Urothelium cell line (cell line): Measurements from ENCODE around the gene KDM6A.
"Not testable (repeated sequence)": the region's sequence is repeated elsewhere in the genome, so short reads cannot be mapped to it uniquely, and the experiment has no call there.

Source experiments
- DNase-seq: peaks from one replicate; pipeline ENCODE4 v3.0.0; 2011; ENCODE audit warnings: low spot score, mixed read lengths
- FAIRE-seq: peaks from 2 replicates; lab custom pipeline; 2011; peaks lifted over from hg19 to GRCh38; lab: Jason Lieb, UNC

The KDM6A gene

DNA sequence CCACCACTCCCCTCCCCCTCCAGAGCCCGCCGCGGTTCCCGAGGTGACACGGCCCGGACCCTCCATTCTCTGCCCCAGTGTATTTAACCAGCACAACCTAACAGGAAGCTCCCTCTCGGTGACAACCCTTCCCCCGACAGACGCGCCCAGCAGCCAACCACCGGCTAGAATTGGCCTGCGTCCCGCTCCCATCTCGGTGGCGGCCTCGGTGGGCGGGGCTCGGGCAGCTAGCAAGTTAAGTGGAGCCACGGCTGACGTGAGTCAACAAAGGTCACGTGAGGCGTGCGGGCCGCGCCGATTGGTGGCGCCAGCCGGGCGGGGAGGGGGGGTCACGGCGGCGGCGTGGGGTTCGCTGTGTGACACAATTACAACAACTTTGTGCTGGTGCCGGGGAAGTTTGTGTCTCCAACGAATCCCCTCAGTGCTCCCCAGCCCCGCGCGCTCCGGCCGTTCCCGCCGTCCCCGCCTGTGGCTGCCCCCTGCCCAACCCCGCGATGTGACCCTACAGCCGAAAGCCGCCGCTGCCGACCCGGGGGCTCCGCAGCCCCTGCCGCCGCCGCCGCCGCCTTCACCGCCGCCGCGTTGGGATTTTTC, at the start of gene KDM6A:
Gene KDM6A (plus strand): TSS at position 368 of the 594 bp plus-strand sequence. CDS start 364 bp downstream, outside the sequence.
- FAIRE-seq (no peak), DNase-seq (peak; percentile 95)

DNA sequence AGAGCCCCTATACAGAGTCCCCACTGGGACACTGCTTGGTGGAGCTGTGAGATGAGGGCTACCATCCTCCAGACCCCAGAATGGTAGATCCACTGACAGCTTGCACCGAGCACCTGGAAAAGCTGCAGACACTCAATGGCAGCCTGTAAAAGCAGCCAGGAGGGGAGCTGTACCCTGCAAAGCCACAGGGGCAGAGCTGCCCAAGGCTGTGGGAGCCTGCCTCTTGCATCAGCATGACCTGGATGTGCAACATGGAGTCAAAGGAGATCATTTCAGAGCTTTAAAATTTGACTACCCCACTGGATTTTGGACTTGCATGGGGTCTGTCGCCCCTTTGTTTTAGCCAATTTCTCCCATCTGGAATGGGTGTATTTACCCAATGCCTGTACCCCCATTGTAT, 49.8 kb upstream of the KDM6A start:
- not testable (repeated sequence) for FAIRE-seq

DNA sequence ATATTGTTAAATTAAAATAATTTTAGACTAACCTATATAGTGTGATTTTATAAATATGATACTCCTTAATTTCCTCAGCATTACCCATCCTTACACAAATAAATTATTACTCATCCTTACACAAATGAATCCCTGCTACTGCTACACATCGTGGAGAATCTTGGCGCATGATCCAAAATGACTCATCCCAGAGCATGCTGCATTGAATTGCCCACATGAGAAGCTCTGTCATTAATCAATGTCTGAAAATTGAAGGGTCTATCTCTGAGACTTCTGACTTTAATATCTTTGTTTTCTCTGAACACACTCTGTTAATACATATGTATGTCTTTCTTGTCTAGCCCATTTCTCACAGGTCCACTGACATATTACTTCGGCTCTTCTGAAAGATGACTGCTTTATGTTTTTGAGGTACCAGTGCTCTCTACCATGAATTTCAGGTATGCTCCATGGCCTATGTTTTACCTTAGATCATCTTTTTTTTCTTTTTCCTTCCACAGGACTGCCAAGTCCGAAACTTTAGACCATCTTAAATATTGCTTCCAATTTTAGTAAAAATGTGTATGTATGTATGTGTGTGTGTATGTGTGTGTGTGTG, 44.9 kb upstream of the KDM6A start:
- DNase-seq: peak; percentile 60
- FAIRE-seq: no peak

More for the DNA sequence above, 49.8 kb upstream of the KDM6A start:
- not testable (repeated sequence) for DNase-seq

GRCh38 chrX:44829832-44830231, 43.2 kb upstream of the KDM6A start:
- FAIRE-seq: no peak
- no peak for DNase-seq

- FAIRE-seq (no peak), DNase-seq (no peak)
Observed at GRCh38 chrX:44842550-44843317, 30.3 kb upstream of the KDM6A start.

- DNase-seq (no peak), FAIRE-seq (no peak)
Observed at GRCh38 chrX:44843318-44843702, 29.7 kb upstream of the KDM6A start.

DNA sequence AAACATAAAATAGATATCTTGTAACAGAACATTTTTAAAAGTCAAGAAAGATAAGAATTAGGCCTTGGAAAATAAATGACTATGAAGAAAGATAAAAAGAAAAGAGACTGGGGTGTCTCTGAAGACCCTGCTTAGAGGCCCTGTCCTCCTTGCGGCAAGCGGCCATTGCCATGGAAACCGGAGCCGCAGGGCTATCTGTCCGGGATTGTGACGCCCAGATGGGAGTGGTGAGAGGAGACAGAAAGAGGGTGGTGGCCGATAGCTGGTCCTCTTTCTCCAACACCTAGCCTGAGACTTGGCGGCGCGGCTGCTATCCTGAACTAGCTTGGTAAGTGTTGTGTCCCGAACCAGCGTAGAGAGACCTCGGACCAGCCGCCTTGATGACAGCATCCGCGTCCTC, 29.2 kb upstream of the KDM6A start, which contains the start of gene DUSP21:
Gene DUSP21 (plus strand): TSS at position 269 of the 400 bp plus-strand sequence. CDS start 112 bp downstream, at position 381.
- FAIRE-seq (no peak), DNase-seq (no peak)

DNA sequence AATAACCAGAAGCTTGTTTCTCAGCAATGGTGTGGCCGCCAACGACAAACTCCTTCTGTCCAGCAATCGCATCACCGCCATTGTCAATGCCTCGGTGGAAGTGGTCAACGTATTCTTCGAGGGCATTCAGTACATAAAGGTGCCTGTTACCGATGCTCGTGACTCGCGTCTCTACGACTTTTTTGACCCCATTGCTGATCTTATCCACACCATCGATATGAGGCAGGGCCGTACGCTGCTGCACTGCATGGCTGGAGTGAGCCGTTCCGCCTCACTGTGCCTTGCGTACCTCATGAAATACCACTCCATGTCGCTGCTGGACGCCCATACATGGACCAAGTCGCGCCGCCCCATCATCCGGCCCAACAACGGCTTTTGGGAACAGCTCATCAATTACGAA, 28.8 kb upstream of the KDM6A start:
- DNase-seq (no peak), FAIRE-seq (no peak)

- not testable (repeated sequence) for FAIRE-seq, DNase-seq
Observed at GRCh38 chrX:44850891-44851290, 22.1 kb upstream of the KDM6A start.

DNA sequence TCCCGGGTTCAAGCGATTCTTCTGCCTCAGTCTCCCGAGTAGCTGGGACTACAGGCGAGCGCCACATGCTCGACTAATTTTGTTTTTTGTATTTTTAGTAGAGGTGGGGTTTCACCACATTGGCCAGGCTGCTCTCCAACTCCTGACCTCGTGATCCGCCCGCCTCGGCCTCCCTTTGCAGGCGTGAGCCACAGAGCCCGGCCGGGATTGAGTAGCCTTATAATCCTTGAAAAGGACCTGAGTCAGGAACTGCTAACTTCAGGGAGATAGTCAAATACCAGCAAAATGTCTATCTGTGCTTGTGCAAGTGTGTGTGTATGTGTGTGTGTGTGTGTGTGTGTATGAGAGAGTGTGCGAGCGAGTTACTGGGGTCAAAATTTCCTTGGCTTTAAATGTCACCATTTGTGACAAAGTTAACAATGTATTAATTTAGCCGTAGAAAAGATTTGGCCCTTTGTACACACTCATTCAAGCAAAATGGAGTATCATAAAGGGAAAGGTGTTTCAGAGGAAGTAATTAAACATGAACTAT, 1.8 kb upstream of the KDM6A start:
- no peak for DNase-seq
- no peak for FAIRE-seq

- peak; percentile 36 for DNase-seq
- no peak for FAIRE-seq
Observed at GRCh38 chrX:44871931-44872820, 812 bp upstream of the KDM6A start.

- peak; percentile 30 for DNase-seq
- FAIRE-seq: no peak
Observed at GRCh38 chrX:44873415-44874276, 658 bp downstream of the KDM6A start.

DNA sequence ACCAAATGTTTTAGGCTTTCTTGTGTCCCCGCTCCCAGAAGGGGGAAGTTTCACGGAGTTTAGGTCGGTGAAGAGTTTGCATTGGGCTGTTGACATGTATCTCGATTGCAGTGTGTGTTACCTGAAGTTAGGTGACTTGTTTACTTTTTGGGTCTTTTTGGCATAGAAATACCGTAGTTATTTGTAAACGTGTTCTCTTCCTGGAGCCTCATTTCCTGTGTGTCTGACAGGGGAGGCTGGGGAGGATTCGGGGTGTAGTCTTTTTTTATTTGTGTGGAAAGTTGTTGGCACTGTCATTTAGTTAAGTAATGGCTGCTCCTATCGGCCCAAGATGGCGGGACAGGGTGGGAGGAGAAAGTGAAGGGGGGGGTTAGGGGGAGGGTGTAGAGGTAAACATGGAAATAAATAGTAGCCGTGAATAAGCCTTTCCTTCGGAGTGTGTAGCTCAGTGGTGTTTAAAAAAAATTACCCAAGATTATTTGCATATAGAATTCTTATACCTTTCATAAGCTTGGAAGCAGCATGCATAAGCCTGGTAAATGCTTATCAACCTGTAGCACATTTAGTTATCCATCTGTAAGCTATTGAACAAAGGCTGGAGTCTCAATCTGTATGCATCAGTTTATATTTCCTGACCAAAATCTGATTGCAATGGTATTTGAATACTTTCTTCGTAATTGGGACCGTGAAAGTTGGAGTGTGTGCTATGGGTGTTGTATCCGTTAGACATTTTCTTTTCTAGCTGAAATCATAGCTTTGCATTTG, 1.6 kb downstream of the KDM6A start:
- FAIRE-seq (no peak), DNase-seq (peak; percentile 10)

DNA sequence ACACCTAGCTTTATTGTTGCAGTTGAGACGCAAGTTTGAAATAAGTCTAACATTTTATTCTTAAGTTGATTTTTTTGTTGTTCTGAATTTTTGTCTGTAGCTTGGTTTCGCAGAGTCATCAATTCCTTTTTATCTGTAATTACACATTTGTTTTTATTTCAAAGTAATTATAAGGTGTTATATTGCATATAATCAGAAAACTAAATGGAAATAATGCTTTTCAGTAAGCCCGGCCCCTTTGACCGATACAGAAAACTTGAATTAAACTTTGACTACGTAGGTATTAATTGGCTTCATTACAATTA, 2.1 kb downstream of the KDM6A start:
- FAIRE-seq (no peak), DNase-seq (no peak)

- FAIRE-seq: no peak
- DNase-seq: no peak
Observed at GRCh38 chrX:44876086-44876485, 3.1 kb downstream of the KDM6A start.

DNA sequence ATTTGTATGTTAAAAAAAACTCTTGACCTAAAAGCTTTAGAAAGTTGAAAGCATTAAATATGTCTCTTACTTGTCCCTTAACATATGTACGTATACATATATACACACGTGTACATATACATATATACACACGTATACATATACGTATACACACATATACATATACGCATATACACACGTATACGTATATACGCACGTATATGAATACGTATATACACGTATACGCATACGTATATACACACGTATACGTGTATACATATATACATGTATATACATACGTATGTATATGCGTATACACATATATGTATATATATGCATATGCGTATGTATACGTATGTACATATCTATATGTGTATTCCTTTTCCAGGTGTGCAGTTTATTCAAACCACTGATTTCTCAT, 3.8 kb downstream of the KDM6A start:
- FAIRE-seq: no peak
- DNase-seq: no peak

- FAIRE-seq: no peak
Observed at GRCh38 chrX:44878780-44879179, 5.8 kb downstream of the KDM6A start.

GRCh38 chrX:44881549-44881948, 8.6 kb downstream of the KDM6A start:
- no peak for FAIRE-seq

More at GRCh38 chrX:44878780-44879179, 5.8 kb downstream of the KDM6A start:
- DNase-seq: no peak

DNA sequence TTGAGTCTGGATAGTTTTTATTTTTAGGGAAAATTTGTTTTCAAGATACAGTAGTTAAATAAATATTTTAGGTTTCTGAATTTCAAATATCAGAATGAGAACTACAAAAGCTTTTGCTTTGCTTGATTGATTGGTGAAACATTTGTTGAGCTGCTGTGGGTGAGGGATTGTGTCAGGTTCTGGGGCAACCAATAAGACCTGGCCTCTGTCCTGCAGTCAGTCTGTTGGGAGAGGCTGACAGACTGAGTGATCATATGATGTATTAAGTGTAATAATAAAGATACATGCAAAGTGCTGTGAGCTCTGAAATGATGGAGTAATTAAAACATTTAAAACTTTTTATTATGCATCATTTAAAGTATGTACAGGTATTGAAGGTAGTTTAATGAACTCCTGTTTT, 9.6 kb downstream of the KDM6A start:
- FAIRE-seq (no peak), DNase-seq (no peak)

More at GRCh38 chrX:44881549-44881948, 8.6 kb downstream of the KDM6A start:
- no peak for DNase-seq
